Measurements from ENCODE around the gene ZDHHC24.
"Not testable (repeated sequence)": the region's sequence is repeated elsewhere in the genome, so short reads cannot be mapped to it uniquely, and the experiment has no call there.

The ZDHHC24 gene

GRCh38 chr11:66545701-66546367 lies at the start of gene ZDHHC24:
ZDHHC24 (minus strand) TSS chr11:66546048; CDS start chr11:66546003, 45 bp downstream.
- DNase-seq (ENCODE audit: extremely low spot score, insufficient read length, low read depth) (peak; percentile 97), FAIRE-seq (peak; percentile 94)

DNA sequence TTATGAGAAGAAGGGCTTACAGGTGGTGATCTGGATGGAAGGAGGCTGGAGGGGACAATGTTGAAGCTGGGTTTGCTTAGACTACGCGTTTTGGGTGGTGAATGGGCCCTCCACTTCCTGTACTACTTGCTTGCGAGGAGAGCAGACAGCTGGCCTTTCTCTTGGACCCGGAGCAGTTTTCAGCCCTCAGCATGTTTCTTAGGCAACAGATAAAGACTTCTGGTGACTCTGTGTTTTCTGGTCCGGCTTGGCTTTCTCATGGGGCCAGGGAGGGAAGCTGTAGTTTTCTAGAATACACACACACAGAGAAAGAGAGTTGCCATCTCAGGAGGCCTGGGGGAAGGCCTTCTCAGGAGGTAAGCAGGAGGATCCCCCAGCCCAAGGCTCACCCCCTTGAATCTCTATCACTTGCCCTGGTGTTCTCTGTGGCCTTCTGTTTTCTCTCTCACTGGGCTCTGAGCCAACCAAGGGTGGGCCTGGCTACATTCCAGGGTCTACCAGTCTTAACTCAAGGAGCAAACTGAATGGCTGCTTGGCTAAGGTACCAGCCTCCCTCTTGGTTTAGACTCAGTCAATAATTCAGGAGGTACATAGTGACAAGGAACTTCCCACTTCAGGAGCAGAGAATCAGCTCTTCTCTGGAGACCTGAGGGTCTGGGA lies 49.5 kb upstream of the ZDHHC24 start:
- no peak for FAIRE-seq
- DNase-seq (ENCODE audit: extremely low spot score, insufficient read length, low read depth): no peak

DNA sequence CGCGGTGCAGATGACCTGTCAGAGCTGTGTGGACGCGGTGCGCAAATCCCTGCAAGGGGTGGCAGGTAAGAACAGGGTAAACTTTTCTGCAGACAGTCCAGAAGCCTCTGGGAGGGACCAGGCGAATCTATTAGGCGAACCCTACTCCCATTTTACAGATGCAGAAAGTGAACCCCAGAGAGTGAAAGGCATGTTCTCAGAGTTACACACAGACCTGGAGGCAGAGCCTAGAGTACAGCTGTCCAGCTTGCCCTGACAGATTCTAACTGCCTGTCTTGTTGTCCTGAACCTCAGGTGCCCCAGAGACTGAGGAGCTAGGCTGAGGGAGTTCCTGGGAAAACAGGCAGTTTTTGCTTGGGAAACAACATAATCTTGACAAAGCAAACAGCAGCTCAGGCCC lies 47.8 kb upstream of the ZDHHC24 start:
- FAIRE-seq (no peak), DNase-seq (ENCODE audit: extremely low spot score, insufficient read length, low read depth) (no peak)

GRCh38 chr11:66593303-66593635 lies 47.4 kb upstream of the ZDHHC24 start:
- no peak for DNase-seq (ENCODE audit: extremely low spot score, insufficient read length, low read depth)
- FAIRE-seq: no peak

- FAIRE-seq (peak; percentile 94), DNase-seq (ENCODE audit: extremely low spot score, insufficient read length, low read depth) (peak; percentile 100)
Measured at GRCh38 chr11:66592457-66593302, 46.8 kb upstream of the ZDHHC24 start, which contains the start of the genes CCDC87 and CCS. CCDC87 (minus strand) TSS chr11:66593063; CDS start chr11:66593015, 48 bp downstream. CCS (plus strand) TSS chr11:66593185; CDS start chr11:66593262, 77 bp downstream.

GRCh38 chr11:66591175-66591574 lies 45.3 kb upstream of the ZDHHC24 start:
- no peak for FAIRE-seq
- no peak for DNase-seq (ENCODE audit: extremely low spot score, insufficient read length, low read depth)

- FAIRE-seq (no peak), DNase-seq (ENCODE audit: extremely low spot score, insufficient read length, low read depth) (no peak)
Measured at GRCh38 chr11:66589996-66590675, 44.3 kb upstream of the ZDHHC24 start.

- FAIRE-seq; DNase-seq (ENCODE audit: extremely low spot score, insufficient read length, low read depth): not testable (repeated sequence)
Measured at GRCh38 chr11:66589315-66589714, 43.5 kb upstream of the ZDHHC24 start.

GRCh38 chr11:66586136-66586535 lies 40.3 kb upstream of the ZDHHC24 start:
- no peak for FAIRE-seq
- no peak for DNase-seq (ENCODE audit: extremely low spot score, insufficient read length, low read depth)

DNA sequence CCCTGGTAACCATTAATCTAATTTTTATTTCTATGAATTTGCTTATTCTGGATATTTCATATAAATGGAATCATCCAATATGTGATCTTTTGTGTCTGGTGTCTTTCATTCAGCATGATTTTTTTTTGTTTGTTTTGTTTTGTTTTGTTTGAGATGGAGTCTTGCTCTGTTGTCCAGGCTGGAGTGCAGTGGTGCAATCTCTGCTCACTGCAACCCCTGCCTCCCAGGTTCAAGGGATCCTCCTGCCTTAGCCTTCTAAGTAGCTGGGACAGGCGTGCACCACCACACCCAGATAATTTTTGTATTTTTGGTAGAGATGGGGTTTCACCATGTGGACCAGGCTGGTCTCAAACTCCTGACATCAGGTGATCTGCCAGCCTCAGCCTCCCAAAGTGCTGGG lies 39.6 kb upstream of the ZDHHC24 start:
- not testable (repeated sequence) for FAIRE-seq

DNA sequence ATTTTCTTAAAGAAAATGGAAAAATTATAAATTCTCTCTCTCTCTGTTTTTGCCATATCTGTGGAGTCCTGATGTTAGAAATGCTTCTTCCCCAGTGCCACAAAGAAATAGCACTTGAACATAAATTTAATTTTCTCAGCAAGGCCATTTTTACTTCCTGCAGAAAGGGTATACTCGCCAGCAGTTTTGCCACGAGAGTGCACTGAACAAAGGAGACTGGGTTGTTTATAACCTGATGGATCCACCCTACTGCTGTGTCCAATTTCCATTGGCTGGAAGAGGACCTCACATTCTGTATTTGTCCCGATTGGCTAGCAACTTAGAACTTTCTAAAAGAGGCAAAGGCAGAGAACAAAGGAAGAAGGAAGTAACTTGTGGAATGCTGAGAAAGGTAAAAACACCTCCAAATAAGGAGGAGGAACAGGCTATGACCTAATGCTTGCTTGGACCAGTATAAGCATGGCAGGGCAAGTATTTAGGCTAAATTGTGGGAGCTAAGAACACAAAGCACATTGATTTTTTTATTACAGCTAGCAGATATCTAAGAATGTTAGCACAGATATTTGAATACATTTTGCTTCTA lies 36.8 kb upstream of the ZDHHC24 start:
- not testable (repeated sequence) for FAIRE-seq; DNase-seq (ENCODE audit: extremely low spot score, insufficient read length, low read depth)

More for the DNA sequence above, 39.6 kb upstream of the ZDHHC24 start:
- DNase-seq (ENCODE audit: extremely low spot score, insufficient read length, low read depth): not testable (repeated sequence)

- no peak for DNase-seq (ENCODE audit: extremely low spot score, insufficient read length, low read depth)
- no peak for FAIRE-seq
Measured at GRCh38 chr11:66581261-66581660, 35.4 kb upstream of the ZDHHC24 start.

DNA sequence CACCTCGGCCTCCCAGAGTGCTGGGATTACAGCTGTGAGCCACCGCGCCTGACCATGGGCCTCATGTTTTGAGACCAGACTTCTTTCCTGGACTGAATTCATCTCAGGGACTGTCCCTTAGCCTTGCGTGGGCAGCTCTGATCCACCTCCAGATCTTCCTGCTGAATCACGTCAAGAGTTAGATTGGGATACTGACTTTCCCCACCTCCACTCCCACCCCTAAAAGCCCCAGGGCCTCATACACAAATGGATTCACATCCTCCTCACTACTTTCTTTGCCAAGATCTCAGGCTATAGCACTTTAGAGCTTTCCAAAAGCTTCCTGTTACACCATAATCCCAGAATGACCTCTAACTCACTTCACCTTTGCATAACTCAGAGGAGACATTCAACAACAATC lies 35.0 kb upstream of the ZDHHC24 start:
- FAIRE-seq: no peak
- no peak for DNase-seq (ENCODE audit: extremely low spot score, insufficient read length, low read depth)

GRCh38 chr11:66579017-66579606 lies 33.3 kb upstream of the ZDHHC24 start:
- DNase-seq (ENCODE audit: extremely low spot score, insufficient read length, low read depth): peak; percentile 70
- peak; percentile 41 for FAIRE-seq

GRCh38 chr11:66570850-66571180 lies 25.0 kb upstream of the ZDHHC24 start:
- DNase-seq (ENCODE audit: extremely low spot score, insufficient read length, low read depth) (no peak), FAIRE-seq (no peak)

- DNase-seq (ENCODE audit: extremely low spot score, insufficient read length, low read depth): no peak
- no peak for FAIRE-seq
Measured at GRCh38 chr11:66570079-66570849, 24.4 kb upstream of the ZDHHC24 start.

DNA sequence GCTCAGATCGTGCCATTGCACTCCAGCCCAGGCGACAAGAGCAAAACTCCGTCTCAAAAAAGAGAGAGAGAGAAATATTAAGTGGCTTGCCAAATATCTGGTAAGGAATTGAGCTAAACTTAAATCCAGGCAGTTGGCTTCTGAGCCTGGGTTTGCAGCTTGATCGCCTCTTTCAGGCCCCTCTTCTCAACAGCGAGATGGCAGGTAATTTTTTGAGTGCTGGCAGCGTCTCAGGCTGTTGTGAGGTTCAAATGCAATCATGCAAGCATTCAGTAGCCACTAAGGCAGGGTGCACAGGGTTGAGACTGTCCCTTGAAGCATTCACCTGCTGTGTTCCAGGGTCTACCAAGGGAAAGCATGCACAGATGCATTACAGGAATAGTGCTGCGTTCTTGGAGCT lies 23.2 kb upstream of the ZDHHC24 start:
- no peak for FAIRE-seq
- no peak for DNase-seq (ENCODE audit: extremely low spot score, insufficient read length, low read depth)

DNA sequence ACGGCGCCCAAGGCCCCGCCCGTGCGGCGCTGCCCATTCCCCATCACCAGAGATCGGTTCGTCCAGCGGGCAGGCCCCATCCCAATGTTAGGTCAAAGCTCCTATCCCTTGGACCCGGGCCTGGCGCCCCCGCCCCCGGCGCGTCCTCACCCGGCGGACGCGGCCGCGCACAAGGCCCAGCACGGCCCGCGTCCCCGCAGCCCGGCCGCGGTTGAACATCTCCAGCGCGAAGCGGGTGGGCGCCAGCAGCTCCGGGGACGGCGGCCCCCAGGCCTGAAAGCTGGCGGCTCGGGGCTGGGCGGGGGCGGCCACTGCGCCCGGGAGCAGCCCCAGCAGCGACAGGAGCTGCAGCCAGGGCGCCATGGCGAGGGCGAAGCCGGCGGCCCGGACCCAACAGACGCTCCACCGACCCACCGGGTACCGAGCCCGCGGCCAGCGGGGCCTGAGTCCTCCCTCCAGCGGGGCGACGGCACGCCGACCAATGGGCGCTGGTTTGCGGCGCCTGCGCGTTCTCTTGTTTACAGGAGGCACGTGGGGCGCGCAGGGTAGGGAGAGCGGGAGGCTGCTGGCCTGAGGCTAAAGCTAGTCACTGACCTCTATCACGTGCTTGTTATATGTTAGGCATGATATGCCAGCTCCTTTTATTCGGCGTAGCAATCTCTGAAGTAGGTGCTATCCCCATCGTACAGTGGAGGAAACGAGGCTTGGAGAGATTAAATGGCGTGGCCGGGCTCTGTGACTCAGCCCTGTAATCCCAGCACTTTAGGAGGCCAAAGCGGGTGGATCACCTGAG lies 22.5 kb upstream of the ZDHHC24 start, which contains the start of gene CTSF:
TSS of gene CTSF (minus strand) at position 483 of the 793 bp plus-strand sequence. CDS start at position 363, 120 bp downstream.
- peak; percentile 12 for FAIRE-seq

More for the DNA sequence above, 22.5 kb upstream of the ZDHHC24 start, which contains the start of gene CTSF:
- peak; percentile 76 for DNase-seq (ENCODE audit: extremely low spot score, insufficient read length, low read depth)

All from GM18507 (cell line).